Heart left ventricle (tissue), 16 donors: ENCODE measurements around the gene SLC13A3. TPM values are rescaled to one million over a fixed set of nuclear protein-coding genes. Genes with fewer than 3 reads are reported as not detected.

Source experiments
- ATAC-seq, 4 donors: fragments of 200-7000 bp; cut with Tn5 transposase; one replicate each; pipeline ENCODE4 v1.9.1; 2020 to 2022; ENCODE audit warnings: moderate library complexity in 4 of 4, mild to moderate bottlenecking in 3 of 4, moderate number of reproducible peaks in 1 of 4
- DNase-seq, 5 donors: peaks; one replicate each; pipeline ENCODE4 v3.0.0-alpha.2; 2020
- H3K27ac ChIP-seq, 12 donors: fragments of 200-600 bp; sonication (generic) in 4 of 12; one replicate each; pipeline versions ENCODE4 v1.5.0 to v1.8.0; 2016 to 2022; ENCODE audit warnings: mild to moderate bottlenecking in 2 of 12
- H3K27me3 ChIP-seq, 9 donors: fragments of 200-600 bp; sonication (generic) in 2 of 9; one replicate each; pipeline versions ENCODE4 v1.5.1 to v1.8.0; 2016 to 2022; ENCODE audit warnings: mild to moderate bottlenecking in 3 of 9
- H3K36me3 ChIP-seq, 9 donors: fragments of 200-600 bp; sonication (generic) in 2 of 9; one replicate each; pipeline versions ENCODE4 v1.5.0 to v1.8.0; 2018 to 2022; ENCODE audit warnings: mild to moderate bottlenecking in 2 of 9
- H3K4me1 ChIP-seq, 12 donors: fragments of 200-600 bp; sonication (generic) in 4 of 12; one replicate each; pipeline versions ENCODE4 v1.5.0 to v1.8.0; 2016 to 2022; ENCODE audit warnings: mild to moderate bottlenecking in 3 of 12
- H3K4me3 ChIP-seq, 12 donors: fragments of 200-600 bp; sonication (generic) in 4 of 12; one replicate each; pipeline versions ENCODE4 v1.5.0 to v1.8.0; 2017 to 2022; ENCODE audit warnings: mild to moderate bottlenecking in 9 of 12, moderate library complexity in 4 of 12
- H3K9me3 ChIP-seq, 12 donors: fragments of 200-600 bp; sonication (generic) in 4 of 12; one replicate each; pipeline versions ENCODE4 v1.5.0 to v1.8.0; 2016 to 2022; ENCODE audit warnings: mild to moderate bottlenecking in 1 of 12
- CTCF ChIP-seq, 12 donors: fragments of 200-600 bp; sonication (generic) in 4 of 12; IDR thresholded peaks; one replicate each; pipeline versions ENCODE4 v1.5.0 to v1.8.0; 2018 to 2022; ENCODE audit warnings: antibody characterized with exemption in 12 of 12, mild to moderate bottlenecking in 5 of 12
- POLR2A ChIP-seq, 2 donors: fragments of 450-650 bp; IDR thresholded peaks; one replicate each; pipeline ENCODE4 v1.6.1; 2017; ENCODE audit warnings: antibody characterized with exemption in 2 of 2, mild to moderate bottlenecking in 2 of 2, moderate library complexity in 2 of 2
- WGBS, 4 donors: extraction: QIAGEN DNeasy Blood & Tissue Kit in 2 of 4; methylation state at CpG; one replicate each; pipeline versions ENCODE4 v1.1.5 to v1.1.7; 2013 to 2018; 5-methylcytosine and 5-hydroxymethylcytosine counted together
- intact Hi-C, 10 donors: fragments of 100-400 bp; cut with DNase I; formaldehyde crosslinking; loops; one replicate each; pipeline versions ENCODE4 v1.11.1 to v1.14.2; 2022
- polyA plus RNA-seq, 2 donors: library from polyadenylated mRNA; stranded (reverse); fragments of 200-250 nt; gene quantifications; one replicate each; pipeline ENCODE4 v1.2.3, GENCODE V29; 2013
- total RNA-seq, 9 donors: library from RNA; depleted of rRNA in 2 of 9; stranded (reverse); fragments of >200 nt in 2 of 9; fragmentation: NEBNext Ultra II Directional in 3 of 9; extraction: Animal tissue kit (Norgen Biotek cat#: 25700) in 3 of 9; gene quantifications; one replicate each; pipeline versions ENCODE4 v1.1.0 to v1.2.4, GENCODE V29; 2016 to 2023
- donor health status: ischemic (EF 13 %, LVEDD 7.1; RV severe dilation, severe dysfunction).
- donor health status: healthy with polysubstance abuse.
- donor health status: DM: no; HTN: yes; CAD: no.
- donor health status: DM: no; HTN: no; CAD: no.
- donor health status: ischemic (EF 25% LVEDD 6.9; RV normal size, moderate dysfunction).
- donor health status: ischemic (EF 25% LVEDD 5.7; RV mildly dilated, moderate dysfunction).
- donor health status: healthy.
- donor health status: DM: yes; HTN: yes; CAD: no.
- donor health status: ischemic (EF 35%, LVEDD 5.7; RV mildly dilated, moderate dysfunction).
- donor health status: nonischemic (EF 11% LVEDD 7.7; RV severe dilation, severe dysfunction).
- donor health status: DM: yes; HTN: yes; CAD: no.
- donor health status: PGD.
- donor health status: ischemic (EF 29% LVEDD 5.4; RV normal size, mild dysfunction).
- donor health status: nonischemic (EF 23%, LVEDD 6.1; RV moderate dilation, normal function).

The SLC13A3 gene
- total and polyA plus RNA-seq, 11 donors = 0.13 to 2.6 (median 0.54) TPM

- Histone ChIP-seq H3K27me3 (peaks cover 0 to 34% (median 3%) of the 10 kb centered on the region in 9 donors), H3K27ac (no peak overlapping the region), H3K4me1 (peaks cover 0 to 13% (median 0%) of the 10 kb centered on the region in 12 donors), H3K9me3 (no peaks in the 10 kb centered on the region), H3K4me3 (no peak overlapping the region), H3K36me3 (no peaks in the 10 kb centered on the region)
- no peak for DNase-seq
- TF ChIP-seq POLR2A (IDR thresholded peaks at IDR 0.05) (no peak), CTCF (IDR thresholded peaks at IDR 0.05) (no peak)
- 76 to 84% (median 80%) methylated on average over 6 to 14 of the region's 14 CpGs for WGBS, 4 donors
- intact Hi-C loops = no loop called here
- ATAC-seq = peak in 1 of 4 donors; percentile 31
Observed at GRCh38 chr20:46545077-46545826, 106.0 kb downstream of the SLC13A3 start.

DNA sequence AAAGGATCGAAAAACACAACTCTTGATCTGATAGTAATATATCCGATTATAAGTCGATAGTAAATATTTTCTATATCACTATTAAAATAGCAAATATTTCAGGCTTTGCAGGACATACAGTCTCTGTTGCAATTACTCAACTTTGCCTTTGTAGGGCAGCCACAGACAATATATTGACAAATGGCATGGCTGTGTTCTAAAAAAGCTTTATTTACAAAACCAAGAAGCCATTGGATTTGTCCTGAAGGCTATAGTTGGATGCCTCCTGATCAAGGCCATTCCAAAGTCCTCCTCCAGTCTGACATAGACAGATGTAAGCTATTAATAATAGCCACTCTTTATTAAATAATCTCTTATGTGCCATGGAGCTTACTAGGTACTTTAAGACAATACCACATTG, 106.7 kb downstream of the SLC13A3 start:
- Histone ChIP-seq H3K9me3 (no peaks in the 10 kb centered on the region), H3K36me3 (no peaks in the 10 kb centered on the region), H3K27ac (no peak overlapping the region), H3K27me3 (peaks cover 0 to 40% (median 3%) of the 10 kb centered on the region in 9 donors), H3K4me1 (peaks cover 0 to 13% (median 0%) of the 10 kb centered on the region in 12 donors), H3K4me3 (no peak overlapping the region)
- intact Hi-C loops = no loop called here
- WGBS, 4 donors = 85 to 92% (median 90%) methylated on average over 3 of the region's 3 CpGs
- no peak for ATAC-seq
- DNase-seq = no peak
- TF ChIP-seq CTCF (IDR thresholded peaks at IDR 0.05) (peak in 2 of 12 donors; percentile 13 to 18), POLR2A (IDR thresholded peaks at IDR 0.05) (no peak)

- Histone ChIP-seq H3K9me3 (no peaks in the 10 kb centered on the region), H3K36me3 (no peaks in the 10 kb centered on the region), H3K27ac (no peak overlapping the region), H3K4me1 (peaks cover 0 to 13% (median 0%) of the 10 kb centered on the region in 12 donors), H3K4me3 (no peak overlapping the region), H3K27me3 (peaks cover 0 to 47% (median 3%) of the 10 kb centered on the region in 9 donors)
- ATAC-seq (no peak), DNase-seq (no peak)
- 8 to 38% (median 21%) methylated on average over 1 of the region's 1 CpG for WGBS, 4 donors
- TF ChIP-seq CTCF (IDR thresholded peaks at IDR 0.05) (no peak), POLR2A (IDR thresholded peaks at IDR 0.05) (no peak)
- intact Hi-C loops = no loop called here
Observed at GRCh38 chr20:46543959-46544358, 107.3 kb downstream of the SLC13A3 start.

DNA sequence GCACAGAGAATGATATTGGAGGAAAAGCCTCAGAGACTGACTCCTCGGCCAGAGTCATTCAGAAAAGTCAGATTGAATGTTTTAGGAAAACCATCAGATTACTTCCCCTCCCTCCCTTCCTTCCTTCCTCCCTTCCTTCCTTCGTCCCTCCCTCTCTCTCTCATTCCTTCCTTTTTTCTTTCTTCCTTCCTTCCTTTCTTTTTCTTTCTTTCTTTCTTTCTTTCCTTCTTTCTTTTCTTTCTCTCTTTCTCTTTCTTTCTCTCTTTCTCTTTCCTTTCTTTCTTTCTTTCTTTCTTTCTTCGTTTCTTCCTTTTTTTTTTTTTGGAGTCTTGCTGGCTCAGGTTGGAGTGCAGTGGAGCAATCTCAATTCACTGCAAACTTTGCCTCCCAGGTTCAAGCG, 108.2 kb downstream of the SLC13A3 start:
- Histone ChIP-seq H3K27me3 (peaks cover 0 to 53% (median 3%) of the 10 kb centered on the region in 9 donors), H3K27ac (no peak overlapping the region), H3K4me1 (peaks cover 0 to 13% (median 0%) of the 10 kb centered on the region in 12 donors), H3K9me3 (no peaks in the 10 kb centered on the region), H3K36me3 (no peaks in the 10 kb centered on the region), H3K4me3 (no peak overlapping the region)
- ATAC-seq = no peak
- intact Hi-C loops = no loop called here
- no peak for DNase-seq
- 67 to 80% (median 75%) methylated on average over 4 of the region's 4 CpGs for WGBS, 4 donors
- TF ChIP-seq POLR2A (IDR thresholded peaks at IDR 0.05) = no peak
- TF ChIP-seq CTCF (IDR thresholded peaks at IDR 0.05) = no peak
